Panc1 (cell line): Measurements from ENCODE around the gene KBTBD4. TPM values are rescaled to one million over a fixed set of nuclear protein-coding genes. Genes with fewer than 3 reads are reported as not detected.

Experiments
- ATAC-seq: fragments of 200-7000 bp; cut with Tn5 transposase; 2 replicates; pipeline ENCODE4 v1.9.1; 2020; ENCODE audit warnings: mild to moderate bottlenecking, moderate library complexity
- BruUV-seq: library from RNA; stranded (reverse); fragments of 400-500 nt; replicated peaks from 2 replicates; lab custom pipeline; 2021; lab: Mats Ljungman, UMichigan
- CTCF ChIA-PET: fragments of 300-600 bp; sonication (Branson Sonifier 250); formaldehyde crosslinking; loops from one replicate; lab custom pipeline; 2022; ENCODE audit warnings: antibody characterized with exemption; lab: Charles Lee
- POLR2A ChIA-PET: fragments of 300-600 bp; sonication (Branson Sonifier 250); formaldehyde crosslinking; loops from one replicate; lab custom pipeline; 2022; ENCODE audit warnings: antibody characterized with exemption; lab: Charles Lee
- DNase-seq: peaks from one replicate; pipeline ENCODE4 v3.0.0-alpha.2; 2010; ENCODE audit warnings: low read depth, low spot score
- H3K27ac ChIP-seq: 2 replicates; pipeline ENCODE4 v1.5.1; 2011; ENCODE audit warnings: mild to moderate bottlenecking, low read length, inconsistent platforms
- H3K27me3 ChIP-seq: fragments of 200-500 bp; sonication (Bioruptor generic); 2 replicates; pipeline ENCODE4 v1.6.0; 2014; ENCODE audit warnings: low read length, inconsistent platforms; ENCODE audit not compliant: control insufficient read depth, insufficient read depth
- H3K36me3 ChIP-seq: fragments of 200-500 bp; sonication (Bioruptor generic); 2 replicates; pipeline ENCODE4 v1.5.1; 2014; ENCODE audit warnings: inconsistent platforms, mild to moderate bottlenecking, low read length, moderate library complexity; ENCODE audit not compliant: control insufficient read depth, insufficient read depth
- H3K4me1 ChIP-seq: 2 replicates; pipeline ENCODE4 v1.5.1; 2011; ENCODE audit warnings: inconsistent platforms, mild to moderate bottlenecking, low read length, moderate library complexity; ENCODE audit not compliant: control insufficient read depth, insufficient read depth
- H3K4me3 ChIP-seq, 2 experiments: 2 replicates each; pipeline ENCODE4 v1.5.1; 2011 to 2012; ENCODE audit warnings: low read depth in 2 of 2, low read length in 2 of 2, mild to moderate bottlenecking in 2 of 2, inconsistent platforms in 1 of 2, moderate library complexity in 1 of 2
- H3K9me3 ChIP-seq: fragments of 200-500 bp; sonication (Bioruptor generic); 2 replicates; pipeline ENCODE4 v1.5.1; 2014; ENCODE audit warnings: low read depth, mild to moderate bottlenecking, inconsistent platforms, low read length, moderate library complexity; ENCODE audit not compliant: control insufficient read depth, insufficient read depth
- CTCF ChIP-seq: fragments of 450-650 bp; IDR thresholded peaks from 2 replicates; pipeline ENCODE4 v1.5.1; 2017; ENCODE audit warnings: mild to moderate bottlenecking
- POLR2AphosphoS5 ChIP-seq: IDR thresholded peaks from 2 replicates; pipeline ENCODE4 v1.6.1; 2012; ENCODE audit warnings: mild to moderate bottlenecking, low read depth, low read length, moderate library complexity
- REST ChIP-seq, 2 experiments: IDR thresholded peaks; 2 replicates each; pipeline ENCODE4 v1.6.1; 2011 to 2012; ENCODE audit warnings: low read depth in 2 of 2, control low read depth in 1 of 2, low read length in 1 of 2, mild to moderate bottlenecking in 1 of 2, moderate library complexity in 1 of 2; ENCODE audit not compliant: insufficient read depth in 1 of 2
- SIN3A ChIP-seq: IDR thresholded peaks from 2 replicates; pipeline ENCODE4 v1.6.1; 2012; ENCODE audit warnings: low read depth, mild to moderate bottlenecking, low read length, moderate library complexity, borderline replicate concordance; ENCODE audit not compliant: insufficient read depth
- TCF7L2 ChIP-seq: IDR thresholded peaks from 2 replicates; pipeline ENCODE4 v1.6.1; 2011; ENCODE audit warnings: mild to moderate bottlenecking, low read depth, low read length, inconsistent platforms
- in situ Hi-C: cut with HindIII; loops from 2 replicates; pipeline ENCODE4 v1.10.0; 2016; ENCODE audit warnings: low sequenced_read_pairs, low pct_unique_long_range_greater_than_20kb
- intact Hi-C: fragments of 100-400 bp; cut with micrococcal nuclease; formaldehyde crosslinking; loops from one replicate; pipeline ENCODE4 v1.10.0; 2022; ENCODE audit not compliant: unreplicated experiment
- total RNA-seq: library from RNA; stranded (reverse); gene quantifications from one replicate; pipeline ENCODE4 v1.2.1, GENCODE V29; 2021; ENCODE audit not compliant: unreplicated experiment

The KBTBD4 gene
- total RNA-seq, 1 experiment from 2014 or later: 23.2 TPM

- in situ Hi-C loops: no loop called here
- DNase-seq: no peak
- H3K27me3 ChIP-seq: no peaks in the 10 kb centered on the region
- intact Hi-C loops: no loop called here
- ChIA-PET POLR2A (no interaction called here), CTCF (no interaction called here)
- no peak overlapping the region for H3K27ac ChIP-seq
- no peak overlapping the region for H3K4me3 ChIP-seq
- H3K4me1 ChIP-seq: no peaks in the 10 kb centered on the region
- TF ChIP-seq CTCF (no peak), SIN3A (no peak), TCF7L2 (no peak), REST (IDR thresholded peaks at IDR 0.05; ENCODE audit: insufficient read depth in 1 of 2, low read depth in 2 of 2, low read length in 1 of 2) (no peak), POLR2AphosphoS5 (no peak)
- H3K36me3 ChIP-seq: no peaks in the 10 kb centered on the region
- BruUV-seq: no TSS peak
- no peaks in the 10 kb centered on the region for H3K9me3 ChIP-seq
- no peak for ATAC-seq
These were observed 24.5 kb upstream of the KBTBD4 start for GRCh38 chr11:47603295-47603694.

- BruUV-seq: no TSS peak
- ChIA-PET POLR2A (no interaction called here), CTCF (no interaction called here)
- DNase-seq (no peak), ATAC-seq (no peak)
- H3K4me1 ChIP-seq: no peaks in the 10 kb centered on the region
- no peaks in the 10 kb centered on the region for H3K36me3 ChIP-seq
- in situ Hi-C loops: no loop called here
- H3K4me3 ChIP-seq: no peak overlapping the region
- H3K27me3 ChIP-seq: no peaks in the 10 kb centered on the region
- no peaks in the 10 kb centered on the region for H3K9me3 ChIP-seq
- TF ChIP-seq REST (IDR thresholded peaks at IDR 0.05; ENCODE audit: insufficient read depth in 1 of 2, low read depth in 2 of 2, low read length in 1 of 2) (no peak), TCF7L2 (no peak), CTCF (no peak), POLR2AphosphoS5 (no peak), SIN3A (no peak)
- intact Hi-C loops: no loop called here
- no peak overlapping the region for H3K27ac ChIP-seq
These were observed 21.1 kb upstream of the KBTBD4 start for GRCh38 chr11:47599902-47600301.
